Measurements from ENCODE around the gene POLR1C.
"Not testable (repeated sequence)": the region's sequence is repeated elsewhere in the genome, so short reads cannot be mapped to it uniquely, and the experiment has no call there.

POLR1C gene

DNA sequence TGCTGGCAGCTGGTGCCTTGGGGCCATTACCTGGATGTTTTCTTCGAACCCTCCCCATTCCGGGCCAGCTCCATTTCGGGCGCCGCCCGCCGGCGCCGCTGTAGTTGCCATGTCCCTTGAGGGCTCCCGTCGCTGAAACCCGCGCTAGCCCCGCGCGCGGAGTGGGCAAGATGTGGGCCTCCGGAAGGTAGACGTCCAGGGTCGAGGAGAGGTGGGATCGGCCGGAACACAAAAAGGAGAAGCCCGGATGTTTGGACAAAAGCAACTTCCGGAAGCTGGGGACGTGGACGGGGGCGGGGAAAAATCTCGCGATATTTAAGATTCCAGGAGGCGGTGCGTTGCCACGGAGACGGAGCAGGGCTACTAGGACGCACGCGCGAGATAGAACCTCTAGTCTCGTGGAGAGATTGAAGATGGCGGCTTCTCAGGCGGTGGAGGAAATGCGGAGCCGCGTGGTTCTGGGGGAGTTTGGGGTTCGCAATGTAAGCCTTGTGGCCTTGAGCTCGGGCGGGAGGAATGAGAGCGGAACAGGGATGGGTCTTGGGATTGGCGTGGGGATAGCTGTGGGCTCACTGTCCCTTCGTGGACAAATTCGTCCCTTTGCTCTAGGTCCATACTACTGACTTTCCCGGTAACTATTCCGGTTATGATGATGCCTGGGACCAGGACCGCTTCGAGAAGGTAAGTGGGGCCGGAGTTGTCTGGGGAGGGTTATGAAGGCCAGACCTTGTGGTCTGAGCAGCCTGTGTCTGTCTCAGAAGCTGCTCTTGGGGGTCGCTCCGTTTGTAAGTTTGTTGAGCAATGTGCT is at the start of gene POLR1C, which contains the start of gene YIPF3 (continued):
- TF ChIP-seq ZBTB21 (tag by site-specific recombination; IDR thresholded peaks at IDR 0.05) (0 out of 2 replicates have a peak, but pooled peaks have one; percentile 7), ZNF157 (tag by site-specific recombination; IDR thresholded peaks at IDR 0.05) (no peak), ZNF473 (tag by site-specific recombination; IDR thresholded peaks at IDR 0.05) (no peak), ZNF600 (tag by site-specific recombination; IDR thresholded peaks at IDR 0.05) (peak; percentile 88), WT1 (tag by site-specific recombination; IDR thresholded peaks at IDR 0.05) (no peak; the same call in 1 of the 2 replicates), KLF16 (tag by site-specific recombination; IDR thresholded peaks at IDR 0.05) (peak; percentile 87), PBX3 (CRISPR knock-in tag; IDR thresholded peaks at IDR 0.05) (0 out of 2 replicates have a peak, but pooled peaks have one; percentile 33), ZBTB8A (tag by site-specific recombination; IDR thresholded peaks at IDR 0.05) (peak; percentile 79)
- TF ChIP-seq, protein P1, sequence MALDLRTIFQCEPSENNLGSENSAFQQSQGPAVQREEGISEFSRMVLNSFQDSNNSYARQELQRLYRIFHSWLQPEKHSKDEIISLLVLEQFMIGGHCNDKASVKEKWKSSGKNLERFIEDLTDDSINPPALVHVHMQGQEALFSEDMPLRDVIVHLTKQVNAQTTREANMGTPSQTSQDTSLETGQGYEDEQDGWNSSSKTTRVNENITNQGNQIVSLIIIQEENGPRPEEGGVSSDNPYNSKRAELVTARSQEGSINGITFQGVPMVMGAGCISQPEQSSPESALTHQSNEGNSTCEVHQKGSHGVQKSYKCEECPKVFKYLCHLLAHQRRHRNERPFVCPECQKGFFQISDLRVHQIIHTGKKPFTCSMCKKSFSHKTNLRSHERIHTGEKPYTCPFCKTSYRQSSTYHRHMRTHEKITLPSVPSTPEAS (tag by site-specific recombination; IDR thresholded peaks at IDR 0.05) = no peak
- TF ChIP-seq, protein P2, sequence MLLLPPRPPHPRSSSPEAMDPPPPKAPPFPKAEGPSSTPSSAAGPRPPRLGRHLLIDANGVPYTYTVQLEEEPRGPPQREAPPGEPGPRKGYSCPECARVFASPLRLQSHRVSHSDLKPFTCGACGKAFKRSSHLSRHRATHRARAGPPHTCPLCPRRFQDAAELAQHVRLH (tag by site-specific recombination; IDR thresholded peaks at IDR 0.05) = peak; percentile 71; the same call in 1 of the 2 replicates

- not testable (repeated sequence) for H3K9me3 ChIP-seq (ENCODE audit: control insufficient read depth, insufficient read depth, low read depth, low read length); H3K4me1 ChIP-seq (ENCODE audit: control insufficient read depth, insufficient read depth, low read length); H3K27ac ChIP-seq (ENCODE audit: extremely low read depth, low read depth, low read length); H3K4me3 ChIP-seq (ENCODE audit: low read depth, low read length); H3K36me3 ChIP-seq (ENCODE audit: control insufficient read depth in 2 of 2, insufficient read depth in 1 of 2, low read length in 2 of 2)
- ChIA-PET CTCF (interaction anchor here (0.6 to 1.2 kb wide), 3 partner anchors 13 to 1772 kb away, joined by 3 to 4 read pairs (median 3); no protein-coding TSS in a partner anchor), POLR2A (interaction anchor here (1.0 kb wide), 1 partner anchor 32 kb away, joined by 3 read pairs; no protein-coding TSS in a partner anchor)
- TF ChIP-seq, protein P3, sequence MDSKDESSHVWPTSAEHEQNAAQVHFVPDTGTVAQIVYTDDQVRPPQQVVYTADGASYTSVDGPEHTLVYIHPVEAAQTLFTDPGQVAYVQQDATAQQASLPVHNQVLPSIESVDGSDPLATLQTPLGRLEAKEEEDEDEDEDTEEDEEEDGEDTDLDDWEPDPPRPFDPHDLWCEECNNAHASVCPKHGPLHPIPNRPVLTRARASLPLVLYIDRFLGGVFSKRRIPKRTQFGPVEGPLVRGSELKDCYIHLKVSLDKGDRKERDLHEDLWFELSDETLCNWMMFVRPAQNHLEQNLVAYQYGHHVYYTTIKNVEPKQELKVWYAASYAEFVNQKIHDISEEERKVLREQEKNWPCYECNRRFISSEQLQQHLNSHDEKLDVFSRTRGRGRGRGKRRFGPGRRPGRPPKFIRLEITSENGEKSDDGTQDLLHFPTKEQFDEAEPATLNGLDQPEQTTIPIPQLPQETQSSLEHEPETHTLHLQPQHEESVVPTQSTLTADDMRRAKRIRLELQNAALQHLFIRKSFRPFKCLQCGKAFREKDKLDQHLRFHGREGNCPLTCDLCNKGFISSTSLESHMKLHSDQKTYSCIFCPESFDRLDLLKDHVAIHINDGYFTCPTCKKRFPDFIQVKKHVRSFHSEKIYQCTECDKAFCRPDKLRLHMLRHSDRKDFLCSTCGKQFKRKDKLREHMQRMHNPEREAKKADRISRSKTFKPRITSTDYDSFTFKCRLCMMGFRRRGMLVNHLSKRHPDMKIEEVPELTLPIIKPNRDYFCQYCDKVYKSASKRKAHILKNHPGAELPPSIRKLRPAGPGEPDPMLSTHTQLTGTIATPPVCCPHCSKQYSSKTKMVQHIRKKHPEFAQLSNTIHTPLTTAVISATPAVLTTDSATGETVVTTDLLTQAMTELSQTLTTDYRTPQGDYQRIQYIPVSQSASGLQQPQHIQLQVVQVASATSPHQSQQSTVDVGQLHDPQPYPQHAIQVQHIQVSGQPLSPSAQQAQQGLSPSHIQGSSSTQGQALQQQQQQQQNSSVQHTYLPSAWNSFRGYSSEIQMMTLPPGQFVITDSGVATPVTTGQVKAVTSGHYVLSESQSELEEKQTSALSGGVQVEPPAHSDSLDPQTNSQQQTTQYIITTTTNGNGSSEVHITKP (tag by site-specific recombination; IDR thresholded peaks at IDR 0.05) = peak; percentile 84
- peak; percentile 77 for TF ChIP-seq EGR2 (tag by site-specific recombination; IDR thresholded peaks at IDR 0.05; ENCODE audit: low read depth)
- peak; percentile 69 for TF ChIP-seq ZFHX2 (tag by site-specific recombination; conservative IDR thresholded peaks at IDR 0.05)
Measured at GRCh38 chr6:43467265-43467664, 49.6 kb upstream of the POLR1C start.

- ChIA-PET CTCF (interaction anchor here (0.7 to 1.2 kb wide), 2 partner anchors 14 to 39 kb away, joined by 3 to 4 read pairs; no protein-coding TSS in a partner anchor), POLR2A (interaction anchor here (1.0 kb wide), 1 partner anchor 33 kb away, joined by 3 read pairs; no protein-coding TSS in a partner anchor)
- H3K36me3 ChIP-seq (ENCODE audit: control insufficient read depth in 2 of 2, insufficient read depth in 1 of 2, low read length in 2 of 2) = no peaks in the 10 kb centered on the region
- no peak for TF ChIP-seq ZNF792 (tag by site-specific recombination; IDR thresholded peaks at IDR 0.05)
- no peak for TF ChIP-seq ZNF121 (tag by site-specific recombination; IDR thresholded peaks at IDR 0.05)
- no peak for TF ChIP-seq ZNF398 (tag by site-specific recombination; IDR thresholded peaks at IDR 0.05)
- TF ChIP-seq ZNF544 (tag by site-specific recombination; IDR thresholded peaks at IDR 0.05) = no peak
- TF ChIP-seq, protein P4, sequence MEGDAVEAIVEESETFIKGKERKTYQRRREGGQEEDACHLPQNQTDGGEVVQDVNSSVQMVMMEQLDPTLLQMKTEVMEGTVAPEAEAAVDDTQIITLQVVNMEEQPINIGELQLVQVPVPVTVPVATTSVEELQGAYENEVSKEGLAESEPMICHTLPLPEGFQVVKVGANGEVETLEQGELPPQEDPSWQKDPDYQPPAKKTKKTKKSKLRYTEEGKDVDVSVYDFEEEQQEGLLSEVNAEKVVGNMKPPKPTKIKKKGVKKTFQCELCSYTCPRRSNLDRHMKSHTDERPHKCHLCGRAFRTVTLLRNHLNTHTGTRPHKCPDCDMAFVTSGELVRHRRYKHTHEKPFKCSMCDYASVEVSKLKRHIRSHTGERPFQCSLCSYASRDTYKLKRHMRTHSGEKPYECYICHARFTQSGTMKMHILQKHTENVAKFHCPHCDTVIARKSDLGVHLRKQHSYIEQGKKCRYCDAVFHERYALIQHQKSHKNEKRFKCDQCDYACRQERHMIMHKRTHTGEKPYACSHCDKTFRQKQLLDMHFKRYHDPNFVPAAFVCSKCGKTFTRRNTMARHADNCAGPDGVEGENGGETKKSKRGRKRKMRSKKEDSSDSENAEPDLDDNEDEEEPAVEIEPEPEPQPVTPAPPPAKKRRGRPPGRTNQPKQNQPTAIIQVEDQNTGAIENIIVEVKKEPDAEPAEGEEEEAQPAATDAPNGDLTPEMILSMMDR (tag by site-specific recombination; IDR thresholded peaks at IDR 0.05) = no peak
- TF ChIP-seq, protein P1 (tag by site-specific recombination; IDR thresholded peaks at IDR 0.05) = no peak
- TF ChIP-seq ZNF549 (tag by site-specific recombination; IDR thresholded peaks at IDR 0.05) = no peak
- no peak for TF ChIP-seq PRDM1 (tag by site-specific recombination; IDR thresholded peaks at IDR 0.05)
Measured at GRCh38 chr6:43467752-43468151, 49.1 kb upstream of the POLR1C start.

More at GRCh38 chr6:43467752-43468151, 49.1 kb upstream of the POLR1C start:
- peaks cover 5% of the 10 kb centered on the region; the same call in 1 of the 2 replicates for H3K4me1 ChIP-seq (ENCODE audit: control insufficient read depth, insufficient read depth, low read length)
- H3K4me3 ChIP-seq (ENCODE audit: low read depth, low read length) = no peak overlapping the region
- H3K27ac ChIP-seq (ENCODE audit: extremely low read depth, low read depth, low read length) = no peak overlapping the region
- H3K9me3 ChIP-seq (ENCODE audit: control insufficient read depth, insufficient read depth, low read depth, low read length) = no peaks in the 10 kb centered on the region
